Activated CD4-positive, alpha-beta T cell treated with anti-CD3 and anti-CD28 coated beads for 4 hours (primary cell): ENCODE data around the gene GADD45GIP1.
"Not testable (repeated sequence)": the region's sequence is repeated elsewhere in the genome, so short reads cannot be mapped to it uniquely, and the experiment has no call there.

ENCODE experiments used
- DNase-seq, 2 donors: peaks; one replicate each; pipeline ENCODE4 v3.0.0-alpha.2; 2020

The GADD45GIP1 gene

DNA sequence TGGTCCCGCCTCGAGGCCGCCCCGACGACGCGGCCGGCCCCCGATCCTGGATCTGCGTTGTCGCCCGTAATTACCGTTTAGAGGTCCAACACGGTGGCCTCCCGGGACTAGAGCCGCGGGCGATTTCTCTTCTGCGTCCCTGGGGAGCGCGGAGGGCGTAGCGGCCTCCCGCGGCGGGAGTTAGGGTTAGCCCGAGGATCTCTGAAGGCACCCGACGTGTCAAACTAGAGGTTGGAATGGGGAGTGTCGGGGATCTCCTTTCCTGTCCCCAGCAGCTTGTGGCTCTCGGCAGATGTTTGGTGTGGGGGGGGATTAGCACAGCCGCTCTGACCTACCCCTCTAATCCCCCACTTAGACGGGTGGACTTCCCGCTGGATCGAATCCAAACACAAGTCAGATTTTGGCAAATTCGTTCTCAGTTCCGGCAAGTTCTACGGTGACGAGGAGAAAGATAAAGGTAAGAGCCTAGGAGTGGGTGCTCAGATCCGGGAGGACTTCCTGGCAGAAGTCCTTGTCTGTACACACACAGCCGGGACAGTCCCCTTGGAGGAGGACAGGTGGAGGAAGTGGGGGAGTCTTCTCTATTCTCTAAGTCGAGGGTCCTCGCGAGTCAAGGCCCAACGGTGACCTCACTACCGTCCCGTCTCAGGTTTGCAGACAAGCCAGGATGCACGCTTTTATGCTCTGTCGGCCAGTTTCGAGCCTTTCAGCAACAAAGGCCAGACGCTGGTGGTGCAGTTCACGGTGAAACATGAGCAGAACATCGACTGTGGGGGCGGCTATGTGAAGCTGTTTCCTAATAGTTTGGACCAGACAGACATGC, 18.0 kb downstream of the GADD45GIP1 start:
- peak; percentile 32 to 36 for DNase-seq

DNA sequence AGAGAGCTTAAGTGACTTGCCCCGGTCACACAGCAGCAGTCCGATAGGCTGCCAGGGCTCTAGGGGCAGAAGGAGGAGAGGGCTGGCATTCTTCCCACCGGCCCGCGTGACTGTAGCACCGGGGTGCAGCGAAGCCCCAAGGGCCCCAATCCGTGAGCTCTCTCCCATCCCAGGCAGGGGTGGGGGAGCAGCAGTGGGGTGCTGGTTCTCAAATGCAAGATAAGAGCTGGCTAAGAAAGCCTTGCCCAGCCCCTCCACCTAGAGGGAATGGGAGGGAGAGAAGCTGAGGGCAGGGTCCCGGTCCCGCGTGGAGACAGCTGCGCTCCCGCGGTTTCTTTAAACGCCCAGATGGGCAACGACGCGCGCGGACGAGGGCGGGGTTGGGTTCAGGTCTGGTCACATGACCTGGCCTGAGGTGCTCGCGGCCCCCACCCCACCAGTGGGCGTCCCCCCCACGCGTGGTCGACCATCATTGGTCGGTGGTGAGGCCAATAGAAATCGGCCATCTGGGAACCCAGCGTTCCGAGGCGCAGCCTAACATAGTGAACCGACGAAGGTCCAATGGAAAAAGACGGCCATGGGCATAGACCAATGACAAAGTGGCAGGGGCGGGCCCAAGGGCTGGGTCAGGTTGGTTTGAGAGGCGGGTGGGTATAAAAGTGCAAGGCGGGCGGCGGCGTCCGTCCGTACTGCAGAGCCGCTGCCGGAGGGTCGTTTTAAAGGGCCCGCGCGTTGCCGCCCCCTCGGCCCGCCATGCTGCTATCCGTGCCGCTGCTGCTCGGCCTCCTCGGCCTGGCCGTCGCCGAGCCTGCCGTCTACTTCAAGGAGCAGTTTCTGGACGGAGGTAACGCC, 18.9 kb downstream of the GADD45GIP1 start, which contains the start of gene CALR:
Gene CALR (plus strand): TSS at position 683 of the 852 bp plus-strand sequence. CDS start 71 bp downstream, at position 754.
- peak; percentile 99 to 100 for DNase-seq

DNA sequence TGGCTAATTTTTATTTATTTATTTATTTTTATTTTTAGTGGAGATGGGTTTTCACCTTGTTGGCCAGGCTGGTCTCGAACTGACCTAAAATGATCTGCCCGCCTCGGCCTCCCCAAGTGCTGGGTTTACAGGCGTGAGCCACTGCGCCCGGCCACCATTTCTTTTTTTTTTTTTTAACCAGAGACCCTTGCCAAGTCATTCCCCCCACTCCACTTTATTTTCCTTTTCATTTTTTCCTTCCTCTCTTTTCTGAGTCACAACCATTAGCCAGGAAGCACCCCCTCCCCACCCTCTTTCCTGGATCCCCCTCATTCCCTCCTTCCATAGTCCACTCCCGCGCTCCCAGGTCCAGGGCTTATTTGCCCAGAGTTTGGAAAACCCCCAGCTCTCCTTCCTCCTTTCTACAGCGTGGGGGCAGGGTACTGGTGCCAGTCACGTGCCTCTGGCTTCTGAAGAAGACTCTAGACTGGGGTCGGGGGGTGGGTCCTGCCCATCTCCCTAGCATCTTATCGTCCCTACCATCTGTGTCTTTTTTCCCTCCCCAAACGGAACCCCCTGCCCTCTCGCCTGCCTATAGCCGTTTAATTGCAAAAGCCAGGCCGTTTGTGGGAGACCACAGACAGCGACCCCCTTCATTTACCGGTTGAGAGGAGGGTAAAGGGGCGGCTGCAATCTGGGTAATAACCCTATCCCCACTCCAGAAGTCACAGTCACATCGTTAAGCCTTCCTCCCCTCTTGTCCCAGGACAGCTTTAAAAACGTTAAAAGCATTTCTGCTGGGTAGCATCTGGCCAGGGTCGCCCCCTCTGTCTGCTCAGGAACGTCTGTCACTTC, 19.7 kb downstream of the GADD45GIP1 start:
- no peak for DNase-seq

DNA sequence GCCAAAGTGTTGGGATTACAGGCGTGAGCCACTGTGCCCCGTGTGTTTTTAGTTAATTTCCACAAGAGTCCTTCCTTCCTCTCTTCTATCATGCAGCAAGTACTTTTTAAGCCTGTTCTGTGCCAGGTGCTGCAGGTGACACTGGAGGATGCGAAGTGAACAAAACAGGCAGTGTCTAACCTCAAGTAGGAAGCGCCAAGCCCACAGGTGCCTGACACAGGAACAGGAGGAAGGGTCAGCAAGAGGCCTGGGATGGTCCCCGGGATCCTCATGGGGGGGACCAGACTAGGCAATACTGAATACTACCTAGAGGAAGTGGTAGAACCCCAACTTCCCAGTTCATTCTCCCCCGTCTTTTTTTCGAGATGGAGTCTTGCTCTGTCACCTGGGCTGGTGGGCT, 20.4 kb downstream of the GADD45GIP1 start:
- no peak for DNase-seq

DNA sequence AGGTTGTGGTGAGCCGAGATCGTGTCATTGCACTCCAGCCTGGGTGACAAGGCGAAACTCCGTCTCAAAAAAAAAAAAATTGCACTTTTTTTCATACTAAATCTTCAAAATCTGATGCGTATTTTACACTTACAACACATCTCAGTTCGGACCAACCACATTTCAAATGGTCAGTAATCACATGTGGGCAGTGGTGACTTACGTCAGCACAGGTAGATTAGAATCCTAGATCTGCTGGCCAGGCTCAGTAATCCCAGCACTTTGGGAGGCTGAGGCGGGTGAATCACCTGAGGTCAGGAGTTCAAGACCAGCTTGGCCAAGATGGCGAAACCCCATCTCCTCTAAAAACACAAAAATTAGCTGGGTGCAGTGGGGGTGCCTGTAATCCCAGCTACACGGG, 22.0 kb downstream of the GADD45GIP1 start:
- DNase-seq: no peak

DNA sequence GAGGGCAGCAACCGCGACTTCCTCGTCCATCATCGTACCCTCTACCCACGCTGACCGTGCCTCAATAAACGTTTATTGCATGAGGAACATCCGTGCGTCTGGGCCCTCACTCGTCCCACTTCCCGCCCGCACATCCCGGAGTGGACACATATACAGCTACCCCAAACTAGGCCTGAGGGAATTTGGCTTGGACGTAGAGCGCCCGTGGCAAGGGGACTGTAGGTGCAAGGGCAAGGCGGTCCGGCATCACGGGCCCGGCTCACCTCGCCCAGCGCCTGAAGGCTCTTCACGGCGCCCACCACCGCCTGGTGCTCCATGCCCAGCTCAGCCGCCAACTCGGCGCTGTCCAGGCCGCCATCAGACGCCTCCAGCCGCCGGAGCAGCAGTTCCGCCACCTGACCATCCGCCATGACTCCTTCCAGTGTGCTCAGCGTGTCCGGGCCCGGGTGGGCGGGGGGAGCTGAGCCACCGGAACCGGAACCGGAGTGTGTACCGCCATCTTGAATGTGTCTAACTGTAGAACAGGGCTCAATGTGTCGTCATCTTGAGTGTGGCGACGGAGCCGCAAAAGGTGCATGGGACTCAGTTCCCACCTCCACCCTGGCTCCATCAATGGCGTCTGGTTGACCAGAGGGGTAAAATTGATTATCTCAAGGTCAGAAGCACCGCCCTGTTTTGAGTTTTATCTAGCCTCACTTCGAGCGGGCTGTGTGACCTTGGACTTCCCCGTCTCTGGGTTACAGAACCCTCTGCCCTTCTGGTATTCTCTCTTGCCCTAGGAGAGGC, 23.5 kb downstream of the GADD45GIP1 start, which contains the start of gene FARSA:
Gene FARSA (minus strand): TSS at position 425 of the 786 bp plus-strand sequence. CDS start 15 bp downstream, at position 410.
- peak; percentile 86 to 87 for DNase-seq

DNA sequence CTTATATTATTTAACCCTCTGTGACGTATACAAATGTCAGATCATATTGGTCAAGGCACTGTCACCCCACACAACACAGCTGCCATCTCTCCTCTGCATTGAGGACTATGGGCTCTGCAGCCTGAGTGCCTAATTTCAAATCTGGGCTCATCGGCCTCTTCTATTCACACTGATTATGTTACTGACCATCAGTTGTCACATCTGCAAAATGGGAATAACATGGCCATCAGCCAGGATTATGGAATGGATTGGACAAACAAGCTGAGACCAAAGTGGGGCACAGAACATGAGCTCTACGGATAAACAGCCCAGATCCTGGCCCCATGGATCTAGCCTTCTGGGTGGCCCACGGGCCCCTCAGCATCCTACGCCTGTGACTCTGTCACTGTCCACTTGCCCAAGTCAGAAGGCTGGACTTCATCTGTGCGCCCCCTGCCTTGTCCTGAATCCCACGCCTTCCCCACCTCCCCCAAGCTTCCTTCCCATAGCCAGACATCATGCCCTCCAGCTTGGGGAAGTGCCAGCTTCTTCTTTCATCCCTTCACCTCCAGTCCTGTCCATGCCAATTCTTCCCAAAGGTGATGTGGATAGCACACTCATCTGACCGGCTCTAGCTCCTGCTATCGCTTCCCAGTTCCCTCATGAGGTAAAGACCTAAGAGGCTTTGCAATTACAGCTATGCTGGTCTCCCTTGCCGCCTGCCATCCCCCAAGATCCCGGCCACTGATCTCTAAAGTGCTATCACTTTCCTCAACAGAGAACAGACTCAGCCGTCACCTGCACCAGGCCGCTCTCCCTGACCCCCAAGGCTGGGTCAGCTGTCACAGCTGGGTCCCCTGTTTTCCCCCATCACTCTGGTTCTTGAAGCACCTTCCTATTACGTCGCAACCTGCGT, 24.4 kb downstream of the GADD45GIP1 start:
- DNase-seq: no peak

DNA sequence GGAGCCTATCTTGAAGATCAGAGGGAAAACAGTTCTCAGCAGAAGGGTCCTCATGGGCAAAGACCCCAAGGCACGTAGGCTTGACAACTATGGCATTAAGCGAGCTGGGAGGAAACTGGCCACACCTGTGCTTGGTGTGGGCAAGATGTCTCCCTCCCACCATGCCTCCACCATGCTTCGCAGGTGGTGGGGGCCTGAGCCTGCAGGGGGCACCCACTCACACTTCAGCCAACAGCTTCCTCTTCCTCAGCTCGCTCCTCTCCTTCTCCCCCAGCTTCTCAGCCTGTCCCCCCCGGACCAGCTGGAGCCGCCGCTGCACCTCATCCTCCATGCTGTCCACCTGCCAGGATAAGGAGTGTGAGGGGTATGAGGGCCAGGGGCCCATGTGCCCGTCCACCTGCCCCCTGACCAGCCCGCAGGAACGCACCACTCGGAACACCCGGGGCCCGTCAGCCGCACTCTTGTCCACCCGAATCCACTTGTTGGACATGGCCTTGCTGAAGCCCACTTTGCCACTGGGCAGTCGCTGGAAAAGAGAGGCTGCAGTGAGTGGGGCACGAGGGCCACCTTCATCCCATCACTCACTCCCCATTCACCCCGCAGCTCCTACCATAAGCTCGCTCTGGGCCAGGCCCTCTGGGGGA, 26.9 kb downstream of the GADD45GIP1 start:
- DNase-seq: no peak

DNA sequence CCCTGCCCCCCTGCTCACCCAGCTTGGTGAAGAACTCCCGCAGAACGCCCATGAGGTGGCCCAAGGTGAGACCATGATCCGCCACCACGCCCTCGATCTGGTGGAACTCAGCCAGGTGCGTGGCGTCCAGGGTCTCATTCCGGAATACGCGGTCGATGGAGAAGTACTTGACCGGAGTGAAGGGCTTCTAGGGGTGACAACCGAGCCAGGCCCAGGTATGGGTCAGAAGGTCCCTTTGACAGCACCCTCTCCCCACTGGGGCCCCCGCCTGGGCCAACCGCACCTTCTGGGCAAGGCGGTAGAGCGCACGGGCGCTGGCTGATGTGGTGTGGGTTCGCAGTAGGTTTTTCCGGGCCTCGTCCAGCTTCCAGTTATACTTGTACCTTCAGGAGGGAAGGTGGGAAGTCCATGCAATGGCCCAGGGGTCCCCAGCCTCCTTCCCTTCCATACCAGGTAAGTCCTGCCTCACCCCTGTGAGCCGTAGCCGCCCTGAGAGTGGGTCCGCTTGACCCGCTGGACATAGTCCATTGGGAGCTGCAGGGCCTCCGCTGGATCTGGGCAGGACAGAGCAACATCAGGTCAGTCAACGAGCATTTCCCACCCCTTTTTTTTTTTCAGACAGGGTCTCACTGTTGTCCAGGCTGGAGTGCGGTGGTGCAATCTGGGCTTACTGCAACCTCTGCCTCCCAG, 32.3 kb downstream of the GADD45GIP1 start:
- no peak for DNase-seq

DNA sequence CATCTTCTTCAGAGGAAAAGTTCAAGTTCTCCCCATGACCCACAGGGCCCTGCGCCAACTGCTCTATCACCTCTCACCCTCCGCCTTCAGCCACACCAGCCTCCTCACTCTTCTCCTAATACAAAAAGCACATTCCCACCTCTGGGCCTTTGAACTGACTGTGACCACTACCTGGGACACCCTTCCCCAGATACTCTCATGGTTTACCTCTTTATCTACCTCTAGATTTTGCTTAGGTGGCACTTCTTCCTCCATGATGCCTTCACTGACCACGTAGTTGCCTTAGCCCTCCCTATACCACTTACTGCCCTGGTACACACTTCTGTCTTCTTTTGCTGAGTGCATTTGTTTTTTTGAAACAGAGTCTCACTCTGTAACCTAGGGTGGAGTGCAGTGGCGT, 34.1 kb downstream of the GADD45GIP1 start:
- DNase-seq: no peak

DNA sequence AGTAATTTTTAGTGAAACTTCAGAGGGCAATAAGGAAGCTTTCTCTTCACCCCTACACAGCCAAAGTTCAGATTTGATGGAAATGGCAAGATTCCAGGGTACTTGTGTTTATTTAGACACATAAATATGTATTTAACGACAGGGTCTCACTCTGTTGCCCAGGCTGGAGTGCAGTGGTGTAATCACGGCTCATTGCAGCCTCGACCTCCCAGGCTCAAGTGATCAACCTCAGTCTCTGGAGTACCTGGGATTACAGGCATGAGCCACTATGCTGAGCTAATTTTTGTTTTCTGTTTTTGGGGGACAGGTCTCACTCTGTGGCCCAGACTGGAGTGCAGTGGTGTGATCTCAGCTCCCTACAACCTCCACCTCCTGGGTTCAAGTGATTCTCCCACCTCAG, 36.0 kb downstream of the GADD45GIP1 start:
- no peak for DNase-seq

DNA sequence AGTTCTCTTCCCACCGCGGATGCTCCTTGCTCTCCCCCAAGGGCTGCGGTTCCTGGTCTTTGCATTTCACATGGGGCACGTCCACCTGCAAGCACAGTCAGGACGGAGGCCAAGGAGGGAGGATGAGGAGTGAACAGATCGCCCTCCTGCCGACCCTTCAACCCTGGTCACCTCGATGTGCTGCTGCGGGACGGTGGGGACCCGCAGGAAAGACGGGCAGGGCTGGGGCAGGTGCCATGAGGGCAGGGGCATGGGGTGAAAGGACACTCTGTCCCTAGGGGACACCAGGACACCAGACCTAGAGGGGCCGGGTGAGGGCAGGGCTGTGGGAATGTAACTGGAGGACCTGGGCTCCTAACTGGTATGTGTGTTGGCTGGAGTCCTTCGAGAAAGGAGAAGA, 38.8 kb downstream of the GADD45GIP1 start:
- no peak for DNase-seq

DNA sequence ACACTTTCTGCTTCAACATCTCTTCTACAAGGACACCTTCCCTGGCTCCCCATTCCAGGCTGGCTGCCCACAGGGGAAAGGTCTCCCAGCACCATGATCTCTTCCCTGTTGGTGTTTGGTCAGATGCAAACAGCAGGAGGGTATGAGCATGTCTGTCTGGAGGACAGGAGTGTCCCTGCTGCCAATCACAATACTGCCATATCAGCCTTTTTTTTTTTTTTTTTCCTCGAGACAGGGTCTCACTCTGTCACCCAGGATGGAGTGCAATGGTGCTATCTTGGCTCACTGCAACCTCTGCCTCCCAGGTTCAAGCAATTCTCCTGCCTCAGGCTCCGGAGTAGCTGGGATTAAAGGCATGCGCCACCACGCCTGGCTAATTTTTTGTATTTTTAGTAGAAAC, 41.2 kb downstream of the GADD45GIP1 start:
- DNase-seq: not testable (repeated sequence)

DNA sequence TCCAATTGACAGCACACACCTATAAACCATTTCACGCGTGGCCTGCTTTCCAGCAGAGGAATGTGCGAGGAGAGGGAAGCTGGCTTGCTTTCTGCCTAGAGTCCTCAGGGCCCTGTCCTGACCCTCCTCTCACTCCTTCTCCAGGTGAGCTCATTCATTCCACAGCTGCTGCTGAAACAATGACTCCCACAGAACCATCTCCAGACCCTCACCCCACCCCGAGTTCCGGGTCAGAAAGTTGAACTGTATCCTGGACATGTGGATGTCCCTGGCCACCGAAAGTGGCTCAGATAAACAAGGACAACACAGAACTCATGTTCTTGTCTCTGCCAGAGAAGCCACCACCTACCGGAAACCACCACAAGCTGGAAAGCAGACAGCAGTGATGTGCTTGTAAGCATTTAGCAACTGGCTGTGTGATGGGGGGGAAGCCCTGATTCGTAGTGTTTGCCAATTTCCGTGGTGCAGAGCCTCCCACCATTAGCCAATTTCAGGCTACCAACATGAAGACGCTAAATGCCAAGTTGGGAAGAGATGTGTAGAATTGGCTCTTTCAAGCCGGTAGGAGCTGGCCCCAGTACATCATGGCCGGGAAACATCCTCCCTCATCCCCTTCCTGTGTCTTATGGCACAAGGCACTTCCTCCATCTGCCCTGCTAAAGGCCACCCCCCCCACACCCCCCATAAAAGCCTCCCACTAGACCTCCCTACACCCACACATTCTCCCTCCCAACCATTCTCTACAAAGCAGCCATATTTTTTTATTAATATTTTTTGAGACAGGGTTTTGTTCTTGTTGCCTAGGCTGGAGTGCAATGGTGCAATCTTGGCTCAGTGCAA, 43.0 kb downstream of the GADD45GIP1 start:
- peak; percentile 42 to 43 for DNase-seq

DNA sequence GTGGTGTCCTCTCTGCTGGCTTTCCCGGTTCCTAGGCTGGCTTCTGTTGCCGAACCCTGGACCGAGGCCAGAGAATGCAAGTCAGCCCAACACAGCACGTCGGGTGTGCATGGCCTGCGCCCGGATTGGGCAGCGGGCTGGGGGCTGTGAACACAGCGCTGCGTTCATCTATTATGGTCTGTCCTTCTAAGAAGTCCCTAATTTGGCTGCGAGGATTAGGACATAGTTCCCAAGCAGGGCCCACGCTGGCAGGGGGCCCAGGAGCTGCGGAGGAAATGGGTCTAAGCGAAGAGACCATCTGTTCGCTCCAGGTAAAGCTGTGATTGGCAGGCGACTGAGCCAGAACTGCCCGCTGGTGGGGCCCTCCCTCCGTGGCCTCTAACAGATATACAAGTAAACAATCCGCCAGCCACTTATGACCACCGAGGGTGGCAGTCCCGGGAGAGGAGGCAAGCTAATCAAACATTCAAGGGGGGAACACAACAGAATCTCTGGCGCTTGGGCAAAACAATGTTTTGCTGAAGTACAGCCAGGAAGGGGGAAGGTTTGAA, 43.9 kb downstream of the GADD45GIP1 start:
- DNase-seq: no peak

DNA sequence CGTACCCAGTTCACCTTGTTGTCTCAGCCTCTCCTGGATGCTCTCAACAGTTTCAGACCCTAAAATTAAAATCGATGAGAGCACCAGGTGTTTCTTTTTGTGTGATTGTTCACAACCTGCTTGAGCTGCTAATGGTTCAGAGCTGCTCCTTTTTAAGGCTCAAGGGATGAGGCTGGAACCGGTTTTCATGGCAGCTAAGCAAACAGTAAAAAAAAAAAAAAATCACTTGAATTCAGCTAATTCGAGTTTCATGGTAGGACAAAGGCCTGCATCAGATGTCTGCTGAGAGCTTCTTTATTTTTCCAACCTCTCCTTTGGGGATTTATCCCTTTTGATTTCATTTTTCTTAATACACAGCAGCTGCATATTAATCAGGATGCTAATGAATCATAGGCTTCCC, 44.5 kb downstream of the GADD45GIP1 start:
- no peak for DNase-seq

DNA sequence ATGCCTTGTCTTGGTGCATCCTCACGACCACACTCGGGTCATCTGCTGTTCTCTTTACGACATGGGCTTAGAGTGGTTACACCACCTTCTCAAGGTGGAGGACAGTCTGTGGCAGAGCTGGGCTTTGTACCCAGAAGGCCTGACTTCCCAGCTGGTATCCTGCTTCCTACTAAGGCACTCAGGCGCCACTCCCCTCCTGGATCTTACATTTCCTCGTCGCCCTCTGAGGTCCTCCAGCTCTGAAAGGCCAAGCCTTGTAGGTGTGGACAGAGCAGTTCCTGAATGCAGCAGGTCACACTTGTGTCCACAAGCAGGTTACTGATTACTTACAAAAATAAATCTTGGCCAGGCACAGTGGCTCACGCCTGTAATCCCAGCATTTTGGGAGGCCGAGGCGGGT, 49.9 kb downstream of the GADD45GIP1 start:
- DNase-seq: no peak
